Stimulated activated CD8-positive, alpha-beta memory T cell treated with anti-CD3 and anti-CD28 coated beads, Interleukin-4, amount 100 ng/mL, for 4 hours (primary cell): ENCODE results near the gene PPP6R3.
"Not testable (repeated sequence)": the region's sequence is repeated elsewhere in the genome, so short reads cannot be mapped to it uniquely, and the experiment has no call there.

Experiments
- DNase-seq, 2 donors: peaks; one replicate each; pipeline ENCODE4 v3.0.0-alpha.2; 2020; ENCODE audit warnings: low read depth in 2 of 2, low spot score in 1 of 2

PPP6R3 gene

GRCh38 chr11:68524213-68524612 is 63.7 kb downstream of the PPP6R3 start:
- no peak for DNase-seq

- DNase-seq, result no peak
Measured at GRCh38 chr11:68524681-68525080, 64.1 kb downstream of the PPP6R3 start.

- no peak for DNase-seq
Measured at GRCh38 chr11:68525336-68525735, 64.8 kb downstream of the PPP6R3 start.

- no peak for DNase-seq
Measured at GRCh38 chr11:68525930-68526329, 65.4 kb downstream of the PPP6R3 start.

- DNase-seq, result no peak
Measured at GRCh38 chr11:68527585-68527984, 67.0 kb downstream of the PPP6R3 start.

GRCh38 chr11:68528630-68529029 is 68.1 kb downstream of the PPP6R3 start:
- no peak for DNase-seq

GRCh38 chr11:68531129-68531693 is 70.7 kb downstream of the PPP6R3 start:
- DNase-seq, result no peak

- no peak for DNase-seq
Measured at GRCh38 chr11:68532727-68533369, 72.3 kb downstream of the PPP6R3 start.

GRCh38 chr11:68533945-68534344 is 73.4 kb downstream of the PPP6R3 start:
- DNase-seq, result no peak

GRCh38 chr11:68535098-68535497 is 74.5 kb downstream of the PPP6R3 start:
- no peak for DNase-seq

- no peak for DNase-seq
Measured at GRCh38 chr11:68536706-68537105, 76.2 kb downstream of the PPP6R3 start.

GRCh38 chr11:68538025-68538424 is 77.5 kb downstream of the PPP6R3 start:
- DNase-seq, result no peak

- no peak for DNase-seq
Measured at GRCh38 chr11:68539395-68539794, 78.8 kb downstream of the PPP6R3 start.

- DNase-seq, result not testable (repeated sequence)
Measured at GRCh38 chr11:68540504-68540903, 80.0 kb downstream of the PPP6R3 start.

- DNase-seq, result no peak
Measured at GRCh38 chr11:68541116-68541515, 80.6 kb downstream of the PPP6R3 start.

GRCh38 chr11:68541991-68542390 is 81.4 kb downstream of the PPP6R3 start:
- DNase-seq, result no peak

- no peak for DNase-seq
Measured at GRCh38 chr11:68542617-68543016, 82.1 kb downstream of the PPP6R3 start.

GRCh38 chr11:68543594-68543993 is 83.0 kb downstream of the PPP6R3 start:
- DNase-seq, result no peak

- no peak for DNase-seq
Measured at GRCh38 chr11:68545347-68545746, 84.8 kb downstream of the PPP6R3 start.

- no peak for DNase-seq
Measured at GRCh38 chr11:68545796-68546195, 85.2 kb downstream of the PPP6R3 start.

GRCh38 chr11:68546555-68546954 is 86.0 kb downstream of the PPP6R3 start:
- no peak for DNase-seq

GRCh38 chr11:68549789-68550484 is 89.4 kb downstream of the PPP6R3 start:
- DNase-seq, result no peak

- no peak for DNase-seq
Measured at GRCh38 chr11:68550485-68550817, 89.9 kb downstream of the PPP6R3 start.
